WTC11 (cell line): ENCODE data around the gene RANGAP1.

Source experiments
- CBFB ChIP-seq: sonication (generic); formaldehyde crosslinking; IDR thresholded peaks from 2 replicates; pipeline ENCODE4 v1.8.1; 2022; ENCODE audit warnings: mild to moderate bottlenecking, low read depth, missing genetic modification reagents
- CREB1 ChIP-seq: sonication (generic); formaldehyde crosslinking; IDR thresholded peaks from 2 replicates; pipeline ENCODE4 v1.8.0; 2023; ENCODE audit warnings: mild to moderate bottlenecking, missing genetic modification reagents
- ETV6 ChIP-seq: sonication (generic); formaldehyde crosslinking; IDR thresholded peaks from 2 replicates; pipeline ENCODE4 v1.8.1; 2022; ENCODE audit warnings: mild to moderate bottlenecking, missing genetic modification reagents
- KAT7 ChIP-seq: sonication (generic); formaldehyde crosslinking; IDR thresholded peaks from 2 replicates; pipeline ENCODE4 v1.8.1; 2023; ENCODE audit warnings: missing genetic modification reagents, mild to moderate bottlenecking, borderline replicate concordance
- NR2C2 ChIP-seq: sonication (generic); formaldehyde crosslinking; IDR thresholded peaks from 2 replicates; pipeline ENCODE4 v1.8.0; 2022; ENCODE audit warnings: mild to moderate bottlenecking, missing genetic modification reagents
- RELA ChIP-seq: sonication (generic); formaldehyde crosslinking; IDR thresholded peaks from 2 replicates; pipeline ENCODE4 v1.8.1; 2022; ENCODE audit warnings: missing genetic modification reagents, mild to moderate bottlenecking, borderline replicate concordance
- SOX15 ChIP-seq: fragments of 250-450 bp; sonication (Bioruptor Pico); IDR thresholded peaks from 2 replicates; pipeline ENCODE4 v1.9.0; 2021; ENCODE audit warnings: mild to moderate bottlenecking
- SP1 ChIP-seq: sonication (generic); formaldehyde crosslinking; conservative IDR thresholded peaks from 2 replicates; pipeline ENCODE4 v1.8.1; 2022; ENCODE audit warnings: missing genetic modification reagents
- TEAD4 ChIP-seq: sonication (generic); formaldehyde crosslinking; IDR thresholded peaks from 2 replicates; pipeline ENCODE4 v1.8.0; 2022; ENCODE audit warnings: mild to moderate bottlenecking, missing genetic modification reagents
- ZNF281 ChIP-seq: sonication (generic); formaldehyde crosslinking; IDR thresholded peaks from 2 replicates; pipeline ENCODE4 v1.8.0; 2023; ENCODE audit warnings: mild to moderate bottlenecking, missing genetic modification reagents
- TF ChIP-seq, protein P1 (sequence below): fragments of 200-600 bp; IDR thresholded peaks from 2 replicates; pipeline ENCODE4 v1.8.0; 2022; ENCODE audit warnings: antibody characterized with exemption
- TF ChIP-seq, protein P2 (sequence below): sonication (generic); formaldehyde crosslinking; IDR thresholded peaks from 2 replicates; pipeline ENCODE4 v1.8.0; 2023; ENCODE audit warnings: missing genetic modification reagents
- TF ChIP-seq, protein P3 (sequence below): sonication (generic); formaldehyde crosslinking; IDR thresholded peaks from 2 replicates; pipeline ENCODE4 v1.8.1; 2023; ENCODE audit warnings: mild to moderate bottlenecking, missing genetic modification reagents, moderate library complexity
- TF ChIP-seq, protein P4 (sequence below): sonication (generic); formaldehyde crosslinking; conservative IDR thresholded peaks from 2 replicates; pipeline ENCODE4 v1.8.1; 2023; ENCODE audit warnings: mild to moderate bottlenecking, low read depth, missing genetic modification reagents, moderate library complexity

DNA sequence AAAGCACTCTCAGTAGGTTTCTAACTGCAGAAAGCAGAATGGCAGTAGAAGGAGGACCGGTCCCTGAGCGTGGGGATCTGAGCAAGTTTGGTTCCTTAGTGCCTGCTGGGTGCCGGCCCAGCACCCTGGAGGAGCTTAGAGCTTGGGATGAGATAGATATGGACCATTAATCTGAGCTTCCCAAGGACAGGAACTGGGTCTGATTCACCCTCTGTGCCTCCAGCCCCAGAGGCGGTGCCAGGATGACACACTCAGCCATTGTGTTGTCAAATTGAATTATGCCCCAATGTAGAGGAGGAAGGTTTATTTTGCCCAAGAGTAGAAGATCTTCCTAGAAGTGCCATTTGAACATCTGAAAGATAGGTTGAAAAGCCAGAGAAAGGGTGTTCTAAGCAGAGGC, 19.7 kb upstream of the RANGAP1 start:
- TF ChIP-seq, protein P1, sequence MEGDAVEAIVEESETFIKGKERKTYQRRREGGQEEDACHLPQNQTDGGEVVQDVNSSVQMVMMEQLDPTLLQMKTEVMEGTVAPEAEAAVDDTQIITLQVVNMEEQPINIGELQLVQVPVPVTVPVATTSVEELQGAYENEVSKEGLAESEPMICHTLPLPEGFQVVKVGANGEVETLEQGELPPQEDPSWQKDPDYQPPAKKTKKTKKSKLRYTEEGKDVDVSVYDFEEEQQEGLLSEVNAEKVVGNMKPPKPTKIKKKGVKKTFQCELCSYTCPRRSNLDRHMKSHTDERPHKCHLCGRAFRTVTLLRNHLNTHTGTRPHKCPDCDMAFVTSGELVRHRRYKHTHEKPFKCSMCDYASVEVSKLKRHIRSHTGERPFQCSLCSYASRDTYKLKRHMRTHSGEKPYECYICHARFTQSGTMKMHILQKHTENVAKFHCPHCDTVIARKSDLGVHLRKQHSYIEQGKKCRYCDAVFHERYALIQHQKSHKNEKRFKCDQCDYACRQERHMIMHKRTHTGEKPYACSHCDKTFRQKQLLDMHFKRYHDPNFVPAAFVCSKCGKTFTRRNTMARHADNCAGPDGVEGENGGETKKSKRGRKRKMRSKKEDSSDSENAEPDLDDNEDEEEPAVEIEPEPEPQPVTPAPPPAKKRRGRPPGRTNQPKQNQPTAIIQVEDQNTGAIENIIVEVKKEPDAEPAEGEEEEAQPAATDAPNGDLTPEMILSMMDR, result no peak
- TF ChIP-seq ETV6 (CRISPR knock-in tag), result no peak
- no peak for TF ChIP-seq KAT7 (CRISPR knock-in tag)
- TF ChIP-seq, protein P2, sequence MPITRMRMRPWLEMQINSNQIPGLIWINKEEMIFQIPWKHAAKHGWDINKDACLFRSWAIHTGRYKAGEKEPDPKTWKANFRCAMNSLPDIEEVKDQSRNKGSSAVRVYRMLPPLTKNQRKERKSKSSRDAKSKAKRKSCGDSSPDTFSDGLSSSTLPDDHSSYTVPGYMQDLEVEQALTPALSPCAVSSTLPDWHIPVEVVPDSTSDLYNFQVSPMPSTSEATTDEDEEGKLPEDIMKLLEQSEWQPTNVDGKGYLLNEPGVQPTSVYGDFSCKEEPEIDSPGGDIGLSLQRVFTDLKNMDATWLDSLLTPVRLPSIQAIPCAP, result no peak
- TF ChIP-seq ZNF281 (CRISPR knock-in tag), result no peak
- no peak for TF ChIP-seq SOX15 (CRISPR knock-in tag)
- TF ChIP-seq, protein P3, sequence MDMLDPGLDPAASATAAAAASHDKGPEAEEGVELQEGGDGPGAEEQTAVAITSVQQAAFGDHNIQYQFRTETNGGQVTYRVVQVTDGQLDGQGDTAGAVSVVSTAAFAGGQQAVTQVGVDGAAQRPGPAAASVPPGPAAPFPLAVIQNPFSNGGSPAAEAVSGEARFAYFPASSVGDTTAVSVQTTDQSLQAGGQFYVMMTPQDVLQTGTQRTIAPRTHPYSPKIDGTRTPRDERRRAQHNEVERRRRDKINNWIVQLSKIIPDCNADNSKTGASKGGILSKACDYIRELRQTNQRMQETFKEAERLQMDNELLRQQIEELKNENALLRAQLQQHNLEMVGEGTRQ (CRISPR knock-in tag), result no peak
- TF ChIP-seq NR2C2 (CRISPR knock-in tag), result no peak
- TF ChIP-seq, protein P4, sequence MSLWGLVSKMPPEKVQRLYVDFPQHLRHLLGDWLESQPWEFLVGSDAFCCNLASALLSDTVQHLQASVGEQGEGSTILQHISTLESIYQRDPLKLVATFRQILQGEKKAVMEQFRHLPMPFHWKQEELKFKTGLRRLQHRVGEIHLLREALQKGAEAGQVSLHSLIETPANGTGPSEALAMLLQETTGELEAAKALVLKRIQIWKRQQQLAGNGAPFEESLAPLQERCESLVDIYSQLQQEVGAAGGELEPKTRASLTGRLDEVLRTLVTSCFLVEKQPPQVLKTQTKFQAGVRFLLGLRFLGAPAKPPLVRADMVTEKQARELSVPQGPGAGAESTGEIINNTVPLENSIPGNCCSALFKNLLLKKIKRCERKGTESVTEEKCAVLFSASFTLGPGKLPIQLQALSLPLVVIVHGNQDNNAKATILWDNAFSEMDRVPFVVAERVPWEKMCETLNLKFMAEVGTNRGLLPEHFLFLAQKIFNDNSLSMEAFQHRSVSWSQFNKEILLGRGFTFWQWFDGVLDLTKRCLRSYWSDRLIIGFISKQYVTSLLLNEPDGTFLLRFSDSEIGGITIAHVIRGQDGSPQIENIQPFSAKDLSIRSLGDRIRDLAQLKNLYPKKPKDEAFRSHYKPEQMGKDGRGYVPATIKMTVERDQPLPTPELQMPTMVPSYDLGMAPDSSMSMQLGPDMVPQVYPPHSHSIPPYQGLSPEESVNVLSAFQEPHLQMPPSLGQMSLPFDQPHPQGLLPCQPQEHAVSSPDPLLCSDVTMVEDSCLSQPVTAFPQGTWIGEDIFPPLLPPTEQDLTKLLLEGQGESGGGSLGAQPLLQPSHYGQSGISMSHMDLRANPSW (CRISPR knock-in tag), result no peak
- TF ChIP-seq CREB1 (CRISPR knock-in tag), result no peak
- TF ChIP-seq TEAD4 (CRISPR knock-in tag), result no peak
- TF ChIP-seq SP1 (CRISPR knock-in tag), result no peak
- no peak for TF ChIP-seq RELA (CRISPR knock-in tag)
- TF ChIP-seq CBFB, result no peak
